Stimulated activated CD4-positive, alpha-beta T cell treated with anti-CD3 and anti-CD28 coated beads, Interleukin-1b, Interleukin-23, amount 100 ng/mL, for 48 hours (primary cell): Measurements from ENCODE around the gene CDK5RAP3.
A peak's percentile ranks its signal among the peaks of the same experiment; 100 is the strongest.

Source experiments
- DNase-seq: peaks from one replicate; pipeline ENCODE4 v3.0.0-alpha.2; 2020

Gene CDK5RAP3

GRCh38 chr17:47949197-47949759, 21.6 kb upstream of the CDK5RAP3 start:
- peak; percentile 75 for DNase-seq

- DNase-seq, result no peak
These were observed 21.0 kb upstream of the CDK5RAP3 start for GRCh38 chr17:47949946-47950345.

GRCh38 chr17:47950448-47950847, 20.5 kb upstream of the CDK5RAP3 start:
- DNase-seq, result no peak

- no peak for DNase-seq
These were observed 18.5 kb upstream of the CDK5RAP3 start for GRCh38 chr17:47952171-47953021.

- no peak for DNase-seq
These were observed 17.0 kb upstream of the CDK5RAP3 start for GRCh38 chr17:47953909-47954308.

GRCh38 chr17:47955497-47956461, 15.1 kb upstream of the CDK5RAP3 start:
- DNase-seq, result no peak

DNA sequence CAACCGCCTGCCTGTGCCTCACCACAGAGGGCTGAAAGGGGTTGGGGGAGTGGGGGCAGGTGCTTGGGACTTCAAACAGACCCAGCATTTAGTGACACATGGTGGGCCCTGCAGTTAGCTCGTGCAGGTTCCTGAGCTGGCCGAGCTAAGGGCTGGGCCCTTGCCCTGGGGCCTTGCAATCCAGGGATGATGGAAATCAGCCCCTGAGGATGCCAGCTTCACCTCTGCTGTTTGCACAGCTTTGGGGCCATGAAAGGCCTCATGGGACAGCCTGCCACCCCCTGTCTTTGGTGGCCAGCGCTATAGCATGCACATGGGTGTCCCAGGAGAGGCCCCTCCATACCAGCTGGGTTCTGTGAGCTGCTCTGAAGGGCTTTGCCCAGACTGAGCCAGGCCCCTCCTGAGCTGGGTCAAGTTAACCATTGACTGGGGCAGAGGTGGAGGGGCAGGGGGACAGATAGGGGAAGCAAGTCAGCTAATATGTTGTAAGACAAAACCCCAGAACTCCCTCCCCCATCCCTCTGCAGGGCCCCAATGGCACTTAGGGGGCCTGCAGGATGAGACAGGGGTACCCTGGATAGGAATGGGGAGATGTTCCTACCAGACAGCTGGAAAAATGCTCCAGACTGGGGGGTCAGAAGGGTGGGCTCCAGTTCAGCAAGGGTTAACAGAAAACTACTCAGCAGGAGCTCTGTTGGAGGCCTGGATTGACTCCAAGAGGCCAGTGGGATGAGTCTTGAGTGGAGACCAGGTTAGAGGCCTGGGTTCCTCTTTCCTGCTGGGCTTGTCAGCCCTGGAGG, 13.9 kb upstream of the CDK5RAP3 start:
- DNase-seq, result no peak

- no peak for DNase-seq
These were observed 13.1 kb upstream of the CDK5RAP3 start, which contains the start of gene PRR15L for GRCh38 chr17:47957591-47958490. PRR15L (minus strand) TSS chr17:47957883; CDS start chr17:47953234, 4,649 bp downstream.

DNA sequence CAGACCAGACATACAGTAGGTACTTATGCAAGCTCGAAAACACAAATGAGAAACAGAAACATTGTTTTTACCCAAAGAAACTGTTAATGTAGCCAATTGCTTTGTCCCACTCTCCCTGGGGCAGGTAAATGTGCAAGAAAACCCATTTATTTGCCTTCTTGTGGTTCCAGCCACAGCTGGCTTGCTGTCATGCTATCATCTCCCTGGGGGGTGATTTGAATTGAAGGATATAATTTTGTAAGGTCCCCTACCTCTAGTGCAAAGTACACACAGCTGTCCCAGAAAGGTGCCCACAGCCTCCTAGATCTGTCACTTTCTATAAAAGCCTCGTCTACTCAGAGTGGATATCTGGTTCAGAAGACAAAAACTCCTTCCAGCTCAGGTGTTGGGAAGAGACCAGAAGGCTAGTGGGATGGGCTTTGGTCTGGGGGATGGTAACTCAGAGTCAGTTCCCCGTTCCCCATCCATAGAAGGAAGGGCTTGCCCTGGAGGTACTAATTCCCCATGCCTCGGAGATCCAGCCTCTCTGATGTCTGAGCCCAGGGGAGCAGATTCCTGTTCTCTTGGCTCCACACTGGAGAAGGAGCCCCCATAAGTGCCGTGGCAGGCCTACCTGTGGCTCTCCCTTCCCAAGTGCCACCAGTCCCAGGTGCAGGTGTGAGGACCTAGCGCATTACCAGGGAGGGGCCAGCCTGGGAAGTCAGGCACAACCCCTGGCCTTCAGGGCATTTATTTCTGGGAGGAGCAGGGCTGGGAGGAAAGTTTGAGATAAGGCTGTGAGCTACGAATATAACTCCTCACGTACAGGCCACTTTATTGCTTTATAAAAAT, 10.9 kb upstream of the CDK5RAP3 start:
- no peak for DNase-seq

DNA sequence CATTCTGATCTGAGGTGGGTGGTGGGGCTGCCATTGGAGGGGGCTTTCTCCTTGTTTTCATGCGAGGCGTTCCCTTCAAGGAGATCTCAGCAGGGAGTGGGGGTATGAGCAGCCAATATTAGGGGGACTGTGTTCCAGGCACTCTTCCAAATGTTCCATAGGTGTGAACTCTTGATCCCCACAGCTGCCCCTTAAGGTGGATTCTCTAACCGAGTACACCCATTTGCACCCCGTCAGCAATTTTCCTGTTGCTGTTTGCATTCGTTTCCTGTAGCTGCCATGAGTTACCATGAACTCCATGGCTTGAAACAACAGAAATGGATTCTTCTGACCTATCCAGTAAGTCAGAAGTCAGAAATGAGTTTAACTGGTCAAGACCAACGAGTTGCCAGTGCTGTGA, 9.5 kb upstream of the CDK5RAP3 start:
- DNase-seq, result no peak

GRCh38 chr17:47962901-47963300, 8.0 kb upstream of the CDK5RAP3 start:
- DNase-seq, result no peak

- DNase-seq, result no peak
These were observed 6.1 kb upstream of the CDK5RAP3 start for GRCh38 chr17:47964856-47965255.

GRCh38 chr17:47966079-47966519, 4.8 kb upstream of the CDK5RAP3 start:
- DNase-seq, result no peak

DNA sequence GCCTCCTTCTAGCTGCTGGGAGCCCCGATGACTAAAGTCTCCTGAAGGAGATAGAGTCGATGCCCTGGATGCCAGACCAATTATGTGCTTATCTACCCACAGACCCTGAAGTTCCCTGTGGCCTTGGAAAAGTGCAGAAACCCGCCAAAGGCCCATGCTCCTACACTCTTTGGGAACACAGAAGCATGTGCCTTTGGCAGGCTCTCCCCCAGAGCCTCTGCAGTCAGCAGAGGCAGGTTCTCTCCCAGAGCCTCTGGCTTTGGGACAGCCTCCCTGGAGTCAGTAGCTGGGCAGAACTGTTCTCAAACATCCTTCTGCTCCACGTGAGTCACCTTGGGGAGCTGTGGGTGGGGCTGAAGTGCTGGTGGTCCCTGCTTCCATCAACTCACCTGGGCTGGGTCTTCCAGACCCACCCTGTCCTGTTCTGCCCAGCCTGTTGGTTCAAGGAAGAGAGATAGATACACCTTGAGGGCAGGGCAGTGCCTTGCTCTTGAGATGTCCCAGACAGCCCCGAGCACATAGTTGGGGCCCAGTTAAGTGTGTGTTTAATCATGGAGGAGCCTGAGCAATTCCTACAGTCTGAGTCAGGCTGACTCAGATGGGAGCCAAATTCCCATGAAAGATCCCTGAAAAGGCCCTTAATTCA, 3.2 kb upstream of the CDK5RAP3 start:
- no peak for DNase-seq

GRCh38 chr17:47968836-47969235, 2.1 kb upstream of the CDK5RAP3 start:
- DNase-seq, result no peak

DNA sequence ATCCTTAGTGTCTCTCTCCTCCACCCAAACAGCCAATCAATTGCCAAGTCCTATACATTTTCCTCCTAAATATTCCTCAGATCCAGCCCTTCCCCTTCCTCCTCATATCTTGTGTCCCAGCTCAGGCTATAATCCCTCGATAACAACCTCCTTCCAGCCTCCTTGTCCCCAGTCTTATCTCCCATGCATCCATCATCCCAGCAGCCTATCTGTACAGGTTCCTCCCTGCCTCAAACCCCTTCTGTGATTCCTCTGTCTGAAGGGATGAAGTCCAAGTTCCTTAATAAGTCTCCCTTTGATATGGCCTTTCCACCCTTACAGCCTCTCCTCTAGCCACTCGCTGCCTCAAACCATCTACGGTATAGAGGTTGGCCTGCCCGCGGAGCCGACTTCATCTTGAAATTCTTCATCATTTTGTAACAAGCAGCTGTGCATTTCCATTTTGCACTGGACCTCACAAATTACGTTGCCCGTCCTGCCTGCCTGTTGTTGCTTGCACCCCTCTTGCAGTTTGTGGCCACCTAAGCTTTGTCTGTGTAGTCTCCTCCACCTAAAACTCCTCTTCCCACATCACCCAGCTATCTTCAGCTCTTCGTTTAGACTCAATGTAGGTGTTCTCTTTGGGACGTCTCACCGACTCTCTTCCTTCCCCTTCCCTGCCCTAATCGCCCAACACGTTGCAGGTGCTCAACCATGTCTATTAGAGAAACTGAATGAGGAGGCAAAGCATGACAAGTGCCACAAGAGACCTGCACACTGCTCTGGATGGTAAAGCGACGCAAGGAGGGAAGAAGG, 786 bp upstream of the CDK5RAP3 start:
- no peak for DNase-seq

- DNase-seq, result no peak
These were observed 2.6 kb downstream of the CDK5RAP3 start for GRCh38 chr17:47973541-47973940.

GRCh38 chr17:47975189-47975822, 4.4 kb downstream of the CDK5RAP3 start:
- DNase-seq, result no peak
